Peyer's patch (tissue), 4 donors: ENCODE measurements around the gene KCNJ9. TPM values are rescaled to one million over a fixed set of nuclear protein-coding genes. Genes with fewer than 3 reads are reported as not detected.

Source experiments
- DNase-seq, 3 donors: peaks; one replicate each; pipeline ENCODE4 v3.0.0-alpha.2; 2017 to 2019
- H3K27ac ChIP-seq, 4 donors: fragments of 200-600 bp; sonication (generic); one replicate each; pipeline ENCODE4 v1.5.1; 2016 to 2019
- H3K27me3 ChIP-seq, 2 donors: fragments of 200-600 bp; sonication (generic); one replicate each; pipeline ENCODE4 v1.5.1; 2019
- H3K36me3 ChIP-seq, 3 donors: fragments of 200-600 bp; sonication (generic); one replicate each; pipeline ENCODE4 v1.5.1; 2016 to 2019
- H3K4me1 ChIP-seq, 4 donors: fragments of 200-600 bp; sonication (generic); one replicate each; pipeline ENCODE4 v1.5.1; 2016 to 2019
- H3K4me3 ChIP-seq, 4 donors: fragments of 200-600 bp; sonication (generic); 1 replicate in 3 of 4; 2 replicates in 1 of 4; pipeline ENCODE4 v1.5.1; 2016 to 2019; ENCODE audit warnings: mild to moderate bottlenecking in 1 of 4
- H3K9me3 ChIP-seq, 4 donors: fragments of 200-600 bp; sonication (generic); one replicate each; pipeline ENCODE4 v1.5.1; 2016 to 2019; ENCODE audit warnings: mild to moderate bottlenecking in 1 of 4
- CTCF ChIP-seq, 6 experiments: fragments of 450-650 bp in 4 of 6; fragments of 200-600 bp in 2 of 6; sonication (generic) in 1 of 6; IDR thresholded peaks; one replicate each; pipeline ENCODE4 v1.5.1; 2017 to 2019; ENCODE audit warnings: antibody characterized with exemption in 6 of 6, mild to moderate bottlenecking in 3 of 6, moderate library complexity in 1 of 6
- POLR2A ChIP-seq, 2 donors: fragments of 450-650 bp; IDR thresholded peaks; one replicate each; pipeline ENCODE4 v1.5.1; 2017; ENCODE audit warnings: antibody characterized with exemption in 2 of 2, mild to moderate bottlenecking in 2 of 2, moderate library complexity in 2 of 2
- total RNA-seq, 4 donors: library from RNA; depleted of rRNA; stranded (reverse); fragments of >200 nt; gene quantifications; one replicate each; pipeline ENCODE4 v1.1.0, GENCODE V29; 2016

The KCNJ9 gene
- total RNA-seq, 4 donors from 2014 or later = not detected

GRCh38 chr1:160127381-160127780 lies 46.0 kb downstream of the KCNJ9 start:
- no peak for DNase-seq
- Histone ChIP-seq H3K27ac (no peak overlapping the region), H3K27me3 (no peaks in the 10 kb centered on the region), H3K9me3 (no peaks in the 10 kb centered on the region), H3K36me3 (peaks cover 0 to 6% (median 0%) of the 10 kb centered on the region in 3 donors), H3K4me3 (no peak overlapping the region), H3K4me1 (no peaks in the 10 kb centered on the region)
- TF ChIP-seq CTCF (IDR thresholded peaks at IDR 0.05) (no peak), POLR2A (IDR thresholded peaks at IDR 0.05) (no peak)

DNA sequence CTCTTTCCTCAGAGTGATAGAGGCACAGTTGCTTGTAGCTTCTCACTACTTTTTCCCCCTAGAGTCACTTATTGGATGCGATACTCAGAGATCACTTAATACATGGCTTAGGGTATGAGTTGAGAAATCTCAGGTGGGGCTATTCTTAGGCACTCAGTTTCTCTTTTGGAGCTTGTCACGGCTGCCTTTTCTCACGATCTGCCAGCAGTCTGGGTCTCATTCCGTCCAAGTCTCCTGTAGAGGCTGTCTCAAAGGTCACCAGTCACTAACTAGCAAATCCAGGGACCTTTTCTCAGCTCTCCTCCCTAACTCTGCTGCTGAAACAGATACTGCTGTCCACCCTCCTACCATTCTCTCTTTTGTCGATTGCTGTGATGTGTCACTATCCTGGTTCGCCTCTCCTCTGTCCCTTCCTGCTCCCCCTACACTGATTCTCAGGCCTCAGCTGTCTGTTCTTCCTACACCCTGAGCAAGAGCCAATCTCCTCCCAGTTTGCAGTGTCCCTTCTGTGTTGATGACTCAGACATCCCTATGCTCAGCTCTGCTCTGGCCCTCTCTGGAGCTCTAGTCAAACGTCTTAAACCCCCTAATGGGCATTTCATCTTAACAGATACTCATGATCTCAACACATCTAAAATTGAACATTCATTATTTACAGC lies 46.7 kb downstream of the KCNJ9 start:
- peaks cover 0 to 6% (median 0%) of the 10 kb centered on the region in 3 donors for H3K36me3 ChIP-seq
- H3K4me1 ChIP-seq = no peaks in the 10 kb centered on the region
- H3K27ac ChIP-seq = no peak overlapping the region
- H3K4me3 ChIP-seq = no peak overlapping the region
- no peak for TF ChIP-seq POLR2A (IDR thresholded peaks at IDR 0.05)
- no peak for TF ChIP-seq CTCF (IDR thresholded peaks at IDR 0.05)
- H3K27me3 ChIP-seq = no peaks in the 10 kb centered on the region
- H3K9me3 ChIP-seq = no peaks in the 10 kb centered on the region
- no peak for DNase-seq

DNA sequence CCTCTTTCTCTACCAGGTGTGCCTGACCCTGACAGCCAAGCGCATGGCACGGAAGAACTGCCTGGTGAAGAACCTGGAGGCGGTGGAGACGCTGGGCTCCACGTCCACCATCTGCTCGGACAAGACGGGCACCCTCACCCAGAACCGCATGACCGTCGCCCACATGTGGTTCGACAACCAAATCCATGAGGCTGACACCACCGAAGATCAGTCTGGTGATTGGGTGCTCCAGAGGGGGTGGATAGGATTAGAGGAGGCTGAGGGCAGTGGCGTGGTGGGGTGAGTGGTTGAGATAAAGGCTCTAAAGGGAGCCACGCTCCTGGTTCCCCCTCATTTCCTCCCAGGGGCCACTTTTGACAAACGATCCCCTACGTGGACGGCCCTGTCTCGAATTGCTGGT lies 47.3 kb downstream of the KCNJ9 start:
- Histone ChIP-seq H3K4me1 (no peaks in the 10 kb centered on the region), H3K9me3 (no peaks in the 10 kb centered on the region), H3K27me3 (no peaks in the 10 kb centered on the region), H3K4me3 (no peak overlapping the region), H3K27ac (no peak overlapping the region), H3K36me3 (peaks cover 0 to 6% (median 0%) of the 10 kb centered on the region in 3 donors)
- DNase-seq = no peak
- no peak for TF ChIP-seq POLR2A (IDR thresholded peaks at IDR 0.05)
- no peak for TF ChIP-seq CTCF (IDR thresholded peaks at IDR 0.05)

DNA sequence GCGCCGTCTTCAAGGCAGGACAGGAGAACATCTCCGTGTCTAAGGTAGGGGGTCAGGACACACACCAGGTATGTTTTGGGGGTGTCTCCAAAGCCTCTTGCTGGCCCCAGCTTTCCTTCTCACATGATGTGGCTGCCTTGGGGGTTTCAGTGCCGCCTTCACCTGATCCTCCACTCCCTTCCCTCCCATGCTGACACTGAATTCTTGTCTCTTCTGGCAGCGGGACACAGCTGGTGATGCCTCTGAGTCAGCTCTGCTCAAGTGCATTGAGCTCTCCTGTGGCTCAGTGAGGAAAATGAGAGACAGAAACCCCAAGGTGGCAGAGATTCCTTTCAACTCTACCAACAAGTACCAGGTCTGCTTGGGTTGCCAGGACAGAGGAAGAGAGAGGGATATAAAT lies 47.7 kb downstream of the KCNJ9 start:
- no peak for DNase-seq
- H3K27me3 ChIP-seq = no peaks in the 10 kb centered on the region
- TF ChIP-seq CTCF (IDR thresholded peaks at IDR 0.05) (no peak), POLR2A (IDR thresholded peaks at IDR 0.05) (no peak)
- H3K4me3 ChIP-seq = no peak overlapping the region
- peaks cover 0 to 6% (median 0%) of the 10 kb centered on the region in 3 donors for H3K36me3 ChIP-seq
- no peak overlapping the region for H3K27ac ChIP-seq
- no peaks in the 10 kb centered on the region for H3K9me3 ChIP-seq
- no peaks in the 10 kb centered on the region for H3K4me1 ChIP-seq

- Histone ChIP-seq H3K9me3 (no peaks in the 10 kb centered on the region), H3K4me1 (no peaks in the 10 kb centered on the region), H3K4me3 (no peak overlapping the region), H3K36me3 (peaks cover 0 to 6% (median 0%) of the 10 kb centered on the region in 3 donors), H3K27me3 (no peaks in the 10 kb centered on the region), H3K27ac (no peak overlapping the region)
- TF ChIP-seq CTCF (IDR thresholded peaks at IDR 0.05) (no peak), POLR2A (IDR thresholded peaks at IDR 0.05) (no peak)
- no peak for DNase-seq
These were observed 48.2 kb downstream of the KCNJ9 start for GRCh38 chr1:160129558-160129957.
